ENCODE data around the gene FRAS1.
"Not testable (repeated sequence)": the region's sequence is repeated elsewhere in the genome, so short reads cannot be mapped to it uniquely, and the experiment has no call there.

Gene FRAS1

DNA sequence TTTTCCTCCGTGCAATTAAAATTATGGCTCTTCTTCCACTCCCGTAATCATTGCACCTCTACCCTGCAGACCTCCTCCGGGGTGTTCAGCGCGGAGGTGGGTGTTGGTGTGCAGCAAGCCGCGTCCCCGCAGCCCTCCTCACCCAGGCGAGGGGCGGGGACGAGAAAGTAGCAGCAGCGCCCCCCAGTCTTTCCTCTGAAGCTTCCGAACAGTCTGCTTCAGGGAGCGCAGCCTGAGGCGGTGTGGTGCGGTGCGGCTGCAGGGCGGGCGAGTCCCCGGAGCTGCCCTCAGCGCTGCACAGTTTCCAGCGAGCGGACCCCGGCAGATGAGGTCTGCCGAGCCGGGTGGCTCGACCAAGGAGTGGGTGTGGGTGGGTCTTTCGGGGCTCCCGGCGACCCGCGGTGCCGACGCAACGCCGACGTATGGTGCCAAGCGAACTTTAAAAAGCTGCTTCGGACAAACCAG lies at the start of gene FRAS1:
Gene FRAS1, plus strand, starts transcription at position 189 of the 465 bp plus-strand sequence. CDS start 687 bp downstream, outside the sequence.
- DNase-seq, result no peak

DNA sequence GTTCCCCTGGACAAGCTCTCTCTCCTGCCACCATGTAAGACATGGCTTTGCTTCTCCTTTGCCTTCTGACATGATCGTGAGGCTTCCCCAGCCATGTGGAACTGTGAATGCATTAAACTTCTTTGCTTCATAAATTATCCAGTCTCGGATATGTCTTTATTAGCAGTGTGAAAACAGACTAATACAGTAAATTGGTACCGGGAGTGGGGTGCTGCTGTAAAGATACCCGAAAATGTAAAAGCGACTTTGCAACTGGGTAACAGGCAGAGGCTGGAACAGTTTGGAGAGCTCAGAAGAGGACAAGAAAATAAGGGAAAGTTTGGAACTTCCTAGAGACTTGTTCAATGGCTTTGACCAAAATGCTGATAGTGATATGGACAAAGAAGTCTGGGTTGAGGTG lies 46.1 kb upstream of the FRAS1 start:
- not testable (repeated sequence) for DNase-seq

DNA sequence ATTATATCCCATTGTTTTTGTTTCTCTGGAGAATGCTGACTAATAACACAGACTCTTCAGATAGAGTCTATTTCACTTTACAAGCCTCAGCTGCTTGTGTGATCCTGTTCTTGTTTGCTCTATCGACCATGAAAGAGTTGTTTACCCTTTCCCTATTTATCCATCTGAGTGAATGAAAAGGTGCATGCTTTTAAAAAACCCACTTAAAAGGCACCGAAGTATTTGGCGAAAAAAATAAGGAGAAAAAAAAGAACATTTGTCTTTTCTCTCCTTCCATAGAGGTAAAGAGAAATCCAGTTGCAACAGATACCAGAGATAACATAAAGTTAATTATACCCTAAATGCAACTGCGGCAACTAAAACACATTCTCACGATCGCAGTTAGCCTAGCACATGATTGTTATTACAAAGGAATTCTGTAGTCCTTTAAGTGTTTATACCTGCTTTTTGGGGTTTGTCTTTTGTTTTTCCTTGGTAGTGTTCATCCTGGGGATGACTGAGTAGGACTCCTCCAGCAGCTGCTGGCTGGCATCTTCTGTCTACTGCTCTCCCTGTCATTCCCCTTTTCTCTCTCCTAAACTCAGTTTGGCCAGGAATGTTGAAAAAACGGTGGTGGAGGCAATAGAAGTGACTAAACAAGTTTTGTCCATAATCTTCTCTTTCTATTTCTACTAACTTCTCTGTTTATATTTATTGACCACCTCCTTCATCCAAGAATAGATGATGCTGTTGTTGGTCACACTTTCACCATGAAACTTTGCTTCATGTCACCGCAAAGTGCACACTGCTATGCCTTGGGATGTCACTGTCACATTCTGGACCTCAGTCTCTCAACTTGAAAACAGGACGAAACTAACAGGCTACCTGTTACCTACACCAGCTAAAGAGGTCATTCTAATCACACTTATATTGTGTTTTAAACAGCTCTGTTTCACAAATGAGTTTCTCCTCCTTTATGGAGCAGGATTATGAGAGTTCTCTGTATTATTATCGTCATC lies 41.9 kb upstream of the FRAS1 start:
- DNase-seq, result no peak

GRCh38 chr4:78018271-78019049 lies 38.7 kb upstream of the FRAS1 start:
- no peak for DNase-seq

DNA sequence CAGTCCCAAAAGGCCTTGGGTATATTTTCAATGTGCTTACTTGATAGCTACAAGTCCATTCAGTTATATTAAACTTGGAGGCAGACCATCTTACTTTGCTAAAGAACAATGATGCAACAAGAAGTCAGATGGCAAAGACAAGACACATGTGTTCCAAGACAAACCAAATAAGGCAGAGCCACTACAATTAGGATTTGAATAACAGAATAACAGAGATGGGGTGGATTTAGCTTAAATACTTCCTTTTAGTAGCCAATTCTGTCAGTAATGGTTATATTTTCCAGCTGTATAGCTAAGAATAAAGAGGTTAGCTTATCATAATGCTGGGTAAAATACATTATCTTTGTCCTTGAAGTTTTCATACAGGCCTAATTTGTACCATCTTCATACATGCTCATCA lies 37.7 kb upstream of the FRAS1 start:
- DNase-seq, result no peak

- DNase-seq, result no peak
These were observed 36.4 kb upstream of the FRAS1 start for GRCh38 chr4:78020677-78021076.

- DNase-seq, result no peak
These were observed 34.6 kb upstream of the FRAS1 start for GRCh38 chr4:78022517-78022916.

GRCh38 chr4:78024085-78024484 lies 33.0 kb upstream of the FRAS1 start:
- no peak for DNase-seq

GRCh38 chr4:78024576-78025091 lies 32.5 kb upstream of the FRAS1 start:
- no peak for DNase-seq

- DNase-seq, result no peak
These were observed 25.6 kb upstream of the FRAS1 start for GRCh38 chr4:78031417-78031950.

DNA sequence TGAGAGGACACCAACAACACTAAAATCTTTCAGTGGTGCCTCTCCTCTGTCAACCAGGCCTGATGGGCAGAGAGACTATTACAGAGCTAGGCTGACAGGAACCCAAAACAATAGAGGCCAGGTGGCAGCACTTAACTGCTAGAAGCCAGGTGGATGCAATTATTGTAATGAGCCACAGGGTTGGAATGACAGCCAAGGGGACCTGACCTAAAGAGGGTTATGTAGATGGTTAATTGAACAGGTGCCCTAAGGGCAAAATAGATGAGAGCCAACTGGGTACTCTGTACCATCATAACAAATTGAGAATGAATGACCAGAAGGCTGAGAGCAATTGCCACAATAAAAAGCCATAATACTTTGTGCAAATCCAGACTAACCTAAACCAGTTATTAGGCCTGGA lies 24.7 kb upstream of the FRAS1 start:
- no peak for DNase-seq

GRCh38 chr4:78032929-78033328 lies 24.2 kb upstream of the FRAS1 start:
- DNase-seq, result no peak

GRCh38 chr4:78033861-78034260 lies 23.3 kb upstream of the FRAS1 start:
- no peak for DNase-seq

GRCh38 chr4:78038704-78039103 lies 18.4 kb upstream of the FRAS1 start:
- no peak for DNase-seq

GRCh38 chr4:78039678-78040077 lies 17.4 kb upstream of the FRAS1 start:
- no peak for DNase-seq

DNA sequence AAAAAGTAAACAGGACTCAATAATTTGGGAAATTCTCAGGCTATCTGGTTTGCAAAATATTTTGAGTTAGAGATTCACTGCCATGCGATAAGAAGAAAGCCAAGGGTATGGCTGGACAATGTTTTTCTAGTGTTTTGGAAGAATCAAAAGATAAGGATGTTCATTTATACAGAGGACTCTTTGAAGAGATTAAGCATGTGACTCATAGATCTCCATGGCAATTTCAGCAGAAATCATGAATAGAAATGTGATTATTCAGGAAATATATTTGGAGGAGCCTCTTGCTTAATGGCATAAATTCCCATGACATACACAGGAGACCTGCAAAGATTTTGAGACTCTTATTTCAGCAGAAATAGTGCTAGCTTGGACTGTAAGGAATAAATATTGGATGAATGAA lies 16.7 kb upstream of the FRAS1 start:
- no peak for DNase-seq

DNA sequence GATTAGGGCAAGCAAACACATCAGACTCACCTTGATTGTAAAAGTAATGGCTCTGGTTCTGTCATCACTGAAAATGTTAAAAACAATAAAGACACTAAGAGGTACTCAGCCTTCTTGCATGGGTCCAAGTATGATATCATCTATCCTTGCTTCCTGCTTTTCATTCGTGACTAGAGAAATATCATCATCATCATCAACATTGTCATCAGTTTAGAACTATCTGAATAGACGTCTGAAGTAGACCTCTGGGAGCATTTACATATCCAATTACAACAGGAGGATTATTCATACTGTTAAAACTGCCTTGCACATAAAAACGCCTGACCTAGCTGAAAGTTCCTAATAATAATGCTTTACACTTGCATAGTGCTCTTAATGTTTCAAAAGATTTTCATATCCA lies 9.8 kb upstream of the FRAS1 start:
- no peak for DNase-seq

DNA sequence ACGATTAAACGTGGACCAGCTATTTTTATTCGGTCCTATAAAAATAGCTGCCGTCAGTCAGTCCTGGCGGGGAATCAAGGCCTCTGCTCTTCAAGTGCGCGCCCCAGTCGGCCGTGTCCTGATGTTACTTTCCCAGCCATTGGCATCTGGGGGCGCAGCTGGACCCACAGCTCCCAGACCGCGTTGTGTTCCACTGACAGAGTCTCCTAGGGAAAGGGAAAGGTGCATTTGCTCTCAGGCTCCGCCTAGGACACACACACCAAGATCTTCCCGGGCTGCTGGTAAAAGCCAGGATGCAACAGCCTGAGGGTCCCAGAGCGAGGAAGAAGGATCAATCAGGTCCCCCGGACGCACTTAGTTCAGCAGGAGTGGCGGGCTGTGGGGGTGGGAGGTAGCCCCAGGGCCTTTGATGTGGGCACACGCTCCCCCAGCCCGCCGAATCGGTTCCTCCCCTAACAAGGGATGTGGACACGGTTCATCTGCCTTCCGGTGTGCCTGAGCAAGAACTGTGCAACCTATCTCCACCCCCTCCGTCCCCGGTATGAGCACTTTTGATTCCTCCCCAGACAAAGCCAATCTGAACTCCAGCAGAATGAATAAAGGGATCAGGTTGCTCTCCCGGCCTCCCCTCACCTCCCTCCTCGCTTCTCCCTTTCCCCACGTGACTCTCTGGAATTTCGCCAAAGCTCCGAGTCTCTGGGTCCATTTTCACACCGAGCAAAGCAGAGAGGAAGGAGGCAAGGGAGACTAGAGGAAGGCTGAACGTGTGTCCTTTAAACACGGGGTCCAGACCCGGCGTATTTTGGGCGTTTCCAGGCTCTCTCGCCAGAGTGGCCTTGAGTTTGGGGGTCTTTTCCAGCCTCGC lies 626 bp upstream of the FRAS1 start:
- peak; percentile 34 for DNase-seq

DNA sequence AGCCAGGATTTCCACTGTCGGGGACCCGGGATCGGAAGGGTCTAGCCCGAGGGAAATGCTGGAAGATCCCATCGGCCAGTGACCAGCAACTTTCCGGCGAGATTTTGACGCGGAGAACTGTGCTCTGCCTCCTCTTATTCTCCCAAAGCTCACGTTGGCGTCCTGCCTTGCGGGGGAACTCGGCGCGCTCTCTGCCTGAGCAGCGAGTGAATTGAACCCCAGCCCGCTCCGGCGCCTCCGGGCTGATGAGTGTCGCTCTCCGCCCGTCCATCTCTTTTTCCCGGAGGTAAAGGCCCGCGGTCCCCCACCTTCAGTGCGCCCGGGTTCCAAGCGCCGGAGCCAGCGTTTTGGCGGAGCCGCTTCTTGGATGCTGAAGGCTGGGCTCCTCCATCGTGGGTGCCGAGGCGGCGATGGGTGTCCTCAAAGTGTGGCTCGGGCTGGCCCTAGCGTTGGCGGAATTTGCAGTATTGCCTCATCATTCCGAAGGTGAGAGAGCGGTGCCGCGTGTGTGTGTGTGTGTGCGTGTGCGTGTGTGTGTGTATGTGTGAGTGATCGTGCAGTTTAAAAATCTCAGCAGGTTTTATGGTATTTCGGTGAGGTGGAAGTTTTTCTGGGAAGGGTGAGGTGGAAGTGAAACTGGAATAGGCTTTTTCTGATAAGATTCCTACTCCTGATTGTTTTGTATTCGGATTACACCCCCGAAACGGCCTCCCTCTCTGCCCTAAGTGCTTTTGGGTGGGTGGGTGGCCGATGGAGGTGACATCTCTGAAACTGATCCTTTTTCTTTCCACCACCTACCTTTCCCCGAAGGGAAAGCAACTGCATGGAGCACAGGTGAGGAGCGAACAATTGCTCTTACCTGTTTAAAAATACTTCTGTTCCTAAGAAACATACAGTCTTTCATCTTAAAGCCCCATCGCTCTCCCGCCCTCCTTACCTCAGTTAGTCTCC lies 752 bp downstream of the FRAS1 start:
- peak; percentile 28 for DNase-seq

DNA sequence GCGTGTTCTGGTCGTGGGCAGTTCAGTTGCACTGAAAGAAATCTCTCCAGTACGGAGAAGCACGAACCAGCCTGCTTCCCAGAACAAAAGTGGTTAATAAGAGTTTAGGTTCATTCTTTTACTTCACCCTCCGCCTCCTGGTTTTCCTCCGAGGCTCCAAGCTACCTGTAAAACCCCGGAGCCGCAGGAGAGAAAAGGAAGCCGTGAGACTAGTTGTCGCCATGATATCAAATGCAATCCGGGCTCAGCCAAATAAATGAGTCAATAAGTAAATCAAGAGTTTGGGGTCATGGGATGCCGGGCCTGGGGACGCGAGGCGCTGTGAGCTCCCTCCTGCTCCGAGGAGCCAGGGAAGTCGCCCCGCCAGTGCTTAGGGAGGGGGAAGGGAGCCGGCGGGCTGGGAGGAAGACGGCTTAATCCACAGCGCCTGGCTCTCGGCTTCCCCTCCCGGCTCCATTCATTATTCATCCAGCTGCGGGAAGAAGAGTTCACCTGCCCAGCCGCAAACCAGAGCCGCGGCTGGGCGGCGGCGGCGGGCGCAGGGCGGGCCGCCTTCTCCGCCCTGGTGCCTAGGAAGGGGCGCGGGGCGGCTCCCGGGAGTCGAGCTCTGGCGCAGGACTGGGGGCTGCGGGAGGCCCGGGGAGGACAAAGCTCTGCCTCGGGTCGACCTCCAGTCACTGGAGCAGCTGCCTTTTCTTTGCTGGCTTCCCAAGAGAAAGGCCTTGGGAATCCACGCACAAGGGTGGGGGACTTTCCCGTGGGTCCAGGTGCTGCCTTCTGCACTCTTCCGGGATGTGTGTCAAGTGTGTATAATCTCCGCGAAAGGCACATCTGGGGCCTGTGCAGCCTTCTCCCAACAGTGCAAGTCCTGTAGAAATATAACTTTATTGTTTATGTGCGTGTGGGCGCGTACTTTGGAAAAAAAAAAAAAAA lies 1.7 kb downstream of the FRAS1 start:
- DNase-seq, result no peak

Measured in activated CD4-positive, alpha-beta T cell treated with anti-CD3 and anti-CD28 coated beads, Interleukin-2, amount 50 U/mL, for 16 hours (primary cell).